ENCODE measurements around the gene SH3RF3.

- no peak for TF ChIP-seq CEBPB (IDR thresholded peaks at IDR 0.05; ENCODE audit: low read depth)
- TF ChIP-seq POLR2A (IDR thresholded peaks at IDR 0.05; ENCODE audit: borderline replicate concordance, extremely low read depth, insufficient read depth, insufficient read length): no peak
- no peak for TF ChIP-seq ZBTB33 (IDR thresholded peaks at IDR 0.05; ENCODE audit: extremely low read depth, insufficient replicate concordance, low read length)
- no peak for TF ChIP-seq CTCF (IDR thresholded peaks at IDR 0.05 in 2 of 3, conservative IDR thresholded peaks at IDR 0.05 in 1 of 3; ENCODE audit: borderline replicate concordance in 1 of 3, insufficient read depth in 1 of 3, low read depth in 2 of 3, low read length in 2 of 3)
- TF ChIP-seq ZFX (IDR thresholded peaks at IDR 0.05): no peak
- no peak for TF ChIP-seq EZH2 (IDR thresholded peaks at IDR 0.05)
- no peak for TF ChIP-seq POLR2AphosphoS5 (IDR thresholded peaks at IDR 0.05; ENCODE audit: low read depth, low read length)
- TF ChIP-seq JUND (IDR thresholded peaks at IDR 0.05): no peak
- TF ChIP-seq REST (IDR thresholded peaks at IDR 0.05; ENCODE audit: low read depth): no peak
- no peak for TF ChIP-seq CBX3 (IDR thresholded peaks at IDR 0.05; ENCODE audit: low read depth)
- TF ChIP-seq ATF3 (IDR thresholded peaks at IDR 0.05): no peak
- TF ChIP-seq TCF7L2 (IDR thresholded peaks at IDR 0.05; ENCODE audit: borderline replicate concordance, extremely low read depth, insufficient read depth, insufficient read length): no peak
- TF ChIP-seq SRF (IDR thresholded peaks at IDR 0.05; ENCODE audit: low read depth): no peak
- TF ChIP-seq MAX (IDR thresholded peaks at IDR 0.05): no peak
Measured at GRCh38 chr2:109407276-109408042, 278.5 kb downstream of the SH3RF3 start.

Measured in HCT116 (cell line).